GM18499 (cell line): Measurements from ENCODE around the gene TLX3.

Experiments
- ATAC-seq: cut with Tn5 transposase; IDR thresholded peaks from one replicate; pipeline ENCODE4 v1.9.1; 2021; ENCODE audit warnings: moderate number of reproducible peaks; ENCODE audit not compliant: insufficient read depth, unreplicated experiment

The TLX3 gene

GRCh38 chr5:171300358-171300757 lies 8.7 kb upstream of the TLX3 start:
- no peak for ATAC-seq

- ATAC-seq, result no peak
These were observed 2.9 kb upstream of the TLX3 start for GRCh38 chr5:171306166-171306565.

GRCh38 chr5:171306781-171307591 lies 2.1 kb upstream of the TLX3 start:
- ATAC-seq, result no peak

GRCh38 chr5:171307789-171308452 lies 1.1 kb upstream of the TLX3 start:
- no peak for ATAC-seq

- ATAC-seq, result no peak
These were observed 496 bp downstream of the TLX3 start for GRCh38 chr5:171309276-171310211.

GRCh38 chr5:171310212-171310818 lies 1.3 kb downstream of the TLX3 start:
- no peak for ATAC-seq

GRCh38 chr5:171310819-171311321 lies 1.8 kb downstream of the TLX3 start:
- no peak for ATAC-seq

GRCh38 chr5:171311322-171312077 lies 2.5 kb downstream of the TLX3 start:
- ATAC-seq, result no peak

GRCh38 chr5:171312129-171312974 lies 3.3 kb downstream of the TLX3 start:
- ATAC-seq, result no peak

GRCh38 chr5:171313481-171314206 lies 4.6 kb downstream of the TLX3 start:
- no peak for ATAC-seq

GRCh38 chr5:171314728-171315385 lies 5.8 kb downstream of the TLX3 start:
- no peak for ATAC-seq

GRCh38 chr5:171315386-171315891 lies 6.4 kb downstream of the TLX3 start:
- no peak for ATAC-seq

GRCh38 chr5:171315925-171316257 lies 6.8 kb downstream of the TLX3 start:
- no peak for ATAC-seq

- ATAC-seq, result no peak
These were observed 7.4 kb downstream of the TLX3 start for GRCh38 chr5:171316258-171317121.

- no peak for ATAC-seq
These were observed 8.2 kb downstream of the TLX3 start for GRCh38 chr5:171317230-171317629.

GRCh38 chr5:171318026-171318425 lies 9.0 kb downstream of the TLX3 start:
- ATAC-seq, result no peak
